ES-I3 (cell line): Measurements from ENCODE around the gene KIAA0930.
A peak's percentile ranks its signal among the peaks of the same experiment; 100 is the strongest.
"Not testable (repeated sequence)": the region's sequence is repeated elsewhere in the genome, so short reads cannot be mapped to it uniquely, and the experiment has no call there.

Experiments used
- H3K36me3 ChIP-seq: 2 replicates; pipeline ENCODE4 v1.6.1; 2013; ENCODE audit warnings: mild to moderate bottlenecking, low read length, control low read depth, moderate library complexity; ENCODE audit not compliant: insufficient read depth
- H3K4me1 ChIP-seq: 2 replicates; pipeline ENCODE4 v1.6.1; 2013; ENCODE audit warnings: mild to moderate bottlenecking, control low read depth, low read length; ENCODE audit not compliant: insufficient read depth
- H3K9ac ChIP-seq: 2 replicates; pipeline ENCODE4 v1.6.1; 2013; ENCODE audit warnings: low read depth, mild to moderate bottlenecking, low read length, moderate library complexity
- H3K9me3 ChIP-seq: 2 replicates; pipeline ENCODE4 v1.6.1; 2013; ENCODE audit warnings: mild to moderate bottlenecking, low read length, moderate library complexity; ENCODE audit not compliant: control insufficient read depth, insufficient read depth

The KIAA0930 gene

DNA sequence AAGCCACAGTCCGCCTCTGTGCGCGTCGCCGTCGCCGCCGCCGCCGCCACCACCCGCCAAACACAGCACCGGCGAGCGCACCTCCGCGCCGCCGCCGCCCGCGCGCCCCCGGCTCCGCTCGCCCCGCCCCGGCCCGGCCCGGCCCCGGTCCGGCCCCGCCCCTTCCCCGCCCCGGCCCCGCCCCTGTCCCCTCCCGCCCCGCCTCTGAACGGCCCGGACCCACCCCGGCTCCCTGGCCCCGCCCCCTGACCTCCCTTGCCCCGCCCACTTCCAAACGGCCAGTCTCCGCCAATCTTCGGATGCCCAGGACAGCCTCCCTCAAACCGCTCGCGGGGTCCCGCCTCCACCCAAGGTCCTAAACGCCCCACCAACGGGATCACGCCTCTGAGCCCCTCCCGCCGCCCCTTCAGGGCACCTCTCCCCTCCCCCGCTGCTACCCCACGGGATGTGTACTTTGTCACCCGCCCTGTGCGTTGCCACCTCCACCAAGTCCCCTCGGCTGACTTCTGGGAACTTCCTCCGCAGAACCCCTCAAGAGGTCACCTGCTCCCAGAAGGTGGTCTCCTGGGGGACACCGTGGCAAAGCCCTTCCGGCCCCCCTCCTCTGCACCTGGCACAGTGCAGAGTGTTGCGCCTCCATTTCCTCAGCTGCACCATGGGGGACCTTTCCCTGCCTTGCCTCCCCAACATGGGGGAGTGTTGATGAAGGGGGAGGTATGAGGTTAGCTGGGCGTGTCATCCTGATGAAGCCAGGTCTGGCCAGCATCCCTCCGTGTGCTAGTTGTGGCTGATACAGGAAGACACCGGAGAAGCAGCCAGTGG, at the start of gene KIAA0930:
Gene KIAA0930 (minus strand): TSS at position 85 of the 822 bp plus-strand sequence. CDS start 191 bp downstream, outside the sequence.
- H3K36me3 ChIP-seq = 0 out of 2 replicates have a peak, but pooled peaks cover 4% of the 10 kb centered on the region
- H3K9me3 ChIP-seq = no peaks in the 10 kb centered on the region
- H3K4me1 ChIP-seq = peaks cover 15% of the 10 kb centered on the region
- H3K9ac ChIP-seq = peak within 1 kb of the TSS; percentile 91

DNA sequence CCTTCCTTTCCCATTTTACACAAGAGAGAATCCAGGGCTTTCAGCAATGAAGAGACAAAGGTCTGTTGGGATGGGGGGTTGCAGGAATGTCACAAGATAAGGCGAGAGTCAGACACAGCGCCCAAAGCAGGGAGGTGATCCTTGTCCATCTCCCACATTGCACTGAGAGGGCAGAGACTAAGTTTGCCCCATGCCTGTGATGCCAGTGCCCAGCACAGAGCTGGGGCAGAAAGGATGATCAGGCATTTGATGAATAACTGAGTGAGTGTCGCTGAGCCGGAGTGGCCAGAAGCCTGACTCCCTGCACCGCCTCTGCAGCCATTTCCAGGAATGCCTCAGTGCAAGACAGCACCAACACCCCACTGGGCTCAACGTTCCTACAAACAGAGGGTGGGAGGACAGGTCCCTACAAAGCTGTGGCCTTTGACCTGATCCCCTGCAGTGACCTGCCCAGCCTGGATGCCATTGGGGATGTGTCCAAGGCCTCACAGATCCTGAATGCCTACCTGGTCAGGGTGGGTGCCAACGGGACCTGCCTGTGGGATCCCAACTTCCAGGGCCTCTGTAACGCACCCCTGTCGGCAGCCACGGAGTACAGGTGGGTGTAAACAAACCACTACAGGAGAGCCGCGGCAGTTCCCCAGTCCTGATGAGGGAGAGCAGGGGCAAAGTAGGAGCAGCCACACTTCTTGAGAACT, 46.3 kb upstream of the KIAA0930 start:
- Histone ChIP-seq H3K9ac (no peak overlapping the region), H3K4me1 (peaks cover 12% of the 10 kb centered on the region), H3K9me3 (no peaks in the 10 kb centered on the region)

DNA sequence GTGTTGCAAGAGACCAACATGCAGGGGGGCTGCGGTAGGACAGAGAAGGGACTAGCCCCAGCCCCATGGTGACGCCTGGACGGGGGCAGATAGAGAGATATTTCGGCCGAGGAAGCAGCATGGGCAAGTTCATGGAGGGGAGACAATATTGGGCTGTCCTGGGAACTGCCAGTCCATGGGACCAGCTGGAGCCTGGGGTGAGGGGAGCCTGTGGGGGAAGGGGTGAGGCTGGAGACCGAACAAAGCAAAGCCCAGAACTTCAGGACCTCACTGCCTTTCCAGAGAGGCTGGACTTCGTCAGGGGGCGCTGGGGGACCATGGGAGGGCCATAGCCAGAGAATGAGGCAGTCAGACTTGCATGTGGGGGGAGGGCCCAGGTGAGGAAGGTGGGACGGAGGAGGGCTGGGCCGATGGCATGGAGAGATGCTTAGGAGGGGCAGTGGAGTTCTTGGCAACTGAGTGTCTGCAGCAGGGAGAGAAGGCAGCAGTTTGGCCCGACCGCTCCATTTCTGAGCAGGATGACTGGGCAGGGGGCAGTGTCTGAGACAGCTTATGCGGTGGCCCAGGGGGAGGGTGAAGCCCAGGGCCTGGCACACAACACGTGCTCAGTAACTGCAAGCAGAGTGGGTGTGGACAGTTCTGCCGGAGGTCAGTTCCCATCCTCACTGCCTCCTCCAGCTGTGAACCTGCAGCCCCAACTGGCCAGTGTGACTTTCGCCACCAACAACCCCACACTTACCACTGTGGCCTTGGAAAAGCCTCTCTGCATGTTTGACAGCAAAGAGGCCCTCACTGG, 44.8 kb upstream of the KIAA0930 start:
- H3K36me3 ChIP-seq = no peaks in the 10 kb centered on the region
- H3K9ac ChIP-seq = peak overlapping the region; percentile 67
- H3K4me1 ChIP-seq = peaks cover 5% of the 10 kb centered on the region
- no peaks in the 10 kb centered on the region for H3K9me3 ChIP-seq

More for the DNA sequence above, 46.3 kb upstream of the KIAA0930 start:
- H3K36me3 ChIP-seq = no peaks in the 10 kb centered on the region

DNA sequence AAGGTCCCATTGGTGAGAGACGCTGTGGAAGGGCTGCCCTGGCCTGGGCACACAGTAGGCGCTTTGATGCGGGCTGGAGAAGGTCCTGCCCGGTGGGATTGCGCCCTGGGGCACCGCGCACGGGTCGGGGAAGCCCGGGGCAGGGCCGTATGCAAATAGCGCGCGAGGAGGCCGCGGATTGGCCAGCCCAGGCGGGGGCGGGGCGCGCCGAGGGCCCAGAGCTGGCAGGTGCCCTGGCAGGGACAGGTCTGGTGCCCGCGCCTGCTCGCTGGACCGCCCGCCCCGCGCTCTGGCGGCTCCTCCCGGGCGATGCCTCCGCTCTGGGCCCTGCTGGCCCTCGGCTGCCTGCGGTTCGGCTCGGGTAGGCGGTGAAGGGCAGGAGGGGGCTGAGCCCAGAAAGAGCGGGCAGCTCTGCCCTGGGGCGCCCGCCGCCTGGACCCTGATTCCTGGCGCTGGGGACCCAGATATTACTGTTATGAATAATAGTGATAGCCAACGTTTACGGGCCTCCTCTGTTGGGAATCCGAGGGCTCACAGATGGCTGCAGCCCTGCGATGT, 44.1 kb upstream of the KIAA0930 start, which contains the start of gene UPK3A:
Gene UPK3A (plus strand): TSS at position 245 of the 558 bp plus-strand sequence. CDS start 65 bp downstream, at position 310.
- Histone ChIP-seq H3K4me1 (peaks cover 3% of the 10 kb centered on the region), H3K9ac (peak within 1 kb of the TSS; percentile 67), H3K9me3 (no peaks in the 10 kb centered on the region), H3K36me3 (no peaks in the 10 kb centered on the region)

DNA sequence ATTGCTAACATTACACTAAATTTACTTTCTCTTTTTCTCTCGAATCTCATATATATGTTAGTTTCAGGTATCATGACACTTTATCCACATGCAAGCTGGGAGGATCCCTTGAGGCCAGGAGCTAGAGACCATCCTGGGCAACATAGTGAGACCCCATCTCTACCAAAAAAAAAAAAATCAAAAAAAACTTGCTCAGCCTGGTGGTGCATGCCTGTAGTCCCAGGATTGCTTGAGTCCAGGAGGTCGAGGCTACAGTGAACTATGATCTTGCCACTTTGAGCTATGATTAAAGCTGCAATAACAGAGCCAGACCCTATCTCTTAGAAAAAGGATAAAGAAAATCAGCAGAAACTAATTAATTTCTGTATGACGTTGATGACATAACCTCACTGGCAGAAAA, 40.3 kb upstream of the KIAA0930 start:
- H3K9ac ChIP-seq = no peak overlapping the region
- peaks cover 3% of the 10 kb centered on the region; the same call in 1 of the 2 replicates for H3K4me1 ChIP-seq
- no peaks in the 10 kb centered on the region for H3K9me3 ChIP-seq
- no peaks in the 10 kb centered on the region for H3K36me3 ChIP-seq

DNA sequence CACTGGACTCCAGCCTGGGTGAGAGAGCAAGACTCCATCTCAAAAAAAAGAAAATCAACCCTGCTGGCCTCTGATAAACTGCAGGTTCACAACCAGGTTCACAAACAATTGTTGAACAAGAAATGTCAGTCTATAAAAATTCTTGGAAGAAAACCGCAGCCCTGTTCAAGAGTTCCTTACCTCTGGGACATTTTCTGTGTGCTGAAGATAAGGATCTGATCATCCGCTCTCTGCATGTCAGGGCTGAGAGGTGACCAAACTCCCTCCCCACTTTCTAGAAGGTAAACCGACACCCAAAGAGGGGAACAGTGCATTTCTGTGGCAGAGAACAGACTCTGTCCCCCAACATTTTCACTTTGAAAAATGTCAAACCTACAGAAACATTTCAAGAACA, 39.9 kb upstream of the KIAA0930 start:
- H3K9ac ChIP-seq = no peak overlapping the region

DNA sequence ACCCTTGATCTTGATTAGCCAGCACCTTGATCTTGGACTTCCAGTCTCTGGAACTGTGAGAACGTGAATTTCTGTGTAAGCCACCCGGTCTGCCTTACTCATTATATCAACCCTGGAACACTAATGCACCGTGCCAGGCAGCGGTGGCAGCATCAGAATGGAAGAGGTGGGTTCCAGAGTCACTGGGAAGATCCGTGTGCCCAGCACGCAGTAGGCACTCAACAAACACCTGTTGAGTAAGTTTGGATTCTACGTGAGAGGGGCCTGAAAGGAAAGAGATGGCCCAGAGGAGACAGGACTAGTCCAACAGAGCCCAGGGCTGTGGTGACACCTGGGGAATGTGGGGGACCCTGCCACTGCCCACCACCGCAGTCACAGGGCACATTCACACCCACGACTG, 37.4 kb upstream of the KIAA0930 start:
- Histone ChIP-seq H3K9me3 (no peaks in the 10 kb centered on the region), H3K36me3 (no peaks in the 10 kb centered on the region), H3K9ac (no peak overlapping the region), H3K4me1 (peaks cover 3% of the 10 kb centered on the region; the same call in 1 of the 2 replicates)

More for the DNA sequence above, 39.9 kb upstream of the KIAA0930 start:
- Histone ChIP-seq H3K9me3 (no peaks in the 10 kb centered on the region), H3K36me3 (no peaks in the 10 kb centered on the region), H3K4me1 (peaks cover 3% of the 10 kb centered on the region; the same call in 1 of the 2 replicates)

DNA sequence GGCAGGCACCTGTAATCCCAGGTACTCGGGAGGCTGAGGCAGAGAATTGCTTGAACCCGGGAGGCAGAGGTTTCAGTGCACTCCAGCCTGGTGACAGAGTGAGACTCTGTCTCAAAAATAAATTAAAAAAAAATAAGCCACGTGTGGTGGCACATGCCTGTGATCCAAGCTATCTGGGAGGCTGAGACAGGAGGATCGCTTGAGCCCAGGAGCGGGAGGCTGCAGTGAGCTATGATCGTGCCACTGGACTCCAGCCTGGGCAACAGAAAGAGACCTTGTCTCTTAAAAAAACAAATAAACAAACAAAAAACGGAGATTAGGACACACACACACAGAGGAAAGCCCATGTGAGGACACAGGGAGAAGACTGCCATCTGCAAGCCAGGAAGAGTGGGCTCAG, 37.0 kb upstream of the KIAA0930 start:
- not testable (repeated sequence) for H3K36me3 ChIP-seq, H3K4me1 ChIP-seq, H3K9ac ChIP-seq

DNA sequence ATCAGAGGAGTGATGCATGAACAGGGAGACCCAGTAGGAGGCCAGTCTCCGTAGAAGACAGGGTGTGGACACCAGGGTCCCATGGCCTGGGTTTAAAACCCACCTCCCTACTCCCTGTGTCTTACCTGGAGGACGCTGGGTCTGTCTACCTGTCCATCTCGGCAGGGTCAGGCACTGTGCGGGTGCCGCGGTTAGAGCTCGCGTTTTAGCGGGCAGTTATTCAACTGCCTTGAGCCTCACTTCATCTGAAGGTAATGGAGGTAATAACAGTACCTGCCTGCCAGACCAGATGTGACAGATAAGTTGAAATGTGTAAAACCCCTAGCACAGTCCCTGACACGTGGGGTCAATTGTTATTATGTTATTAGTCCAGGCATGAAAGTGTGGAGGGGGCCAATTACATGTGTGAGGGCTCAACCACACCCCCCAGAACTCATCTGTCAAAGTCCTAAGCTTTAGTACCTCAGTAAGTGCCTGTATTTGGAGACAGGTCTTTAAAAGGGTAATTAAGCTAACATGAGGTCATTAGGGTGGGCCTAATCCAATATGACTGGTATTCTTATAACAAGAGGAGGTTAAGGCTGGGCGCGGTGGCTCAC, 35.9 kb upstream of the KIAA0930 start:
- peaks cover 9% of the 10 kb centered on the region; the same call in 1 of the 2 replicates for H3K4me1 ChIP-seq
- no peak overlapping the region for H3K9ac ChIP-seq
- no peaks in the 10 kb centered on the region for H3K36me3 ChIP-seq
- H3K9me3 ChIP-seq = no peaks in the 10 kb centered on the region

More for the DNA sequence above, 37.0 kb upstream of the KIAA0930 start:
- H3K9me3 ChIP-seq = not testable (repeated sequence)

DNA sequence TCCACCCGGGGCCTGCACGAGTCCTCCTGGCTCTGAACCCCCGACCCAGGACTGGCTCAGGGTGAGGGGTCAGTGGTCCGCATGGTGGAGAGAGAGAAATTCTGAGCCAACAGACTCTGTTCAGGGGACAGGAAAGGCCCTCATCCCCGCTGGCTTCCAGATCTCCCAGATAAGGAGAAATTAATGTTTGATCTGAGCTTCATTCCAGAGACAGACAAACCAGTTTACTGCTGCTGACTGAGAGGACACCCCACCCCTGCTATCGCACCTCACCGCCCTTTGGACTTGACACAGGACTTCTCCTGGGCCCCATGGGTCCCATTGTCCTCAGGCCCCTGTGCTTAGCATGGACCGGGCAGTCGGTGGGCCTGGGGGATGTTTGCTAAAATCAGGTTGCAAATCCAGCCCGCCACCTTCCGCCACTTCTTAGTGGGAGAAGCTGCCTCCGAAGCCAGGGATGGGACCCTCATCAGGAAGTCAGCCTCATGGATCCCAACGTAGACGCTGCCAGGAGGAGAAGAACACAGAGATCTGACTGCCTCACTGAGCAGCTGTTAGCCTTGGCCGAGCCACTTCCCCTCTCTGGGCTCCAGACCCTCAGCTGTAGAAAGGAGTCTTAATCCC, 32.9 kb upstream of the KIAA0930 start:
- no peaks in the 10 kb centered on the region for H3K36me3 ChIP-seq
- no peaks in the 10 kb centered on the region for H3K9me3 ChIP-seq
- H3K9ac ChIP-seq = no peak overlapping the region
- peaks cover 12% of the 10 kb centered on the region for H3K4me1 ChIP-seq

DNA sequence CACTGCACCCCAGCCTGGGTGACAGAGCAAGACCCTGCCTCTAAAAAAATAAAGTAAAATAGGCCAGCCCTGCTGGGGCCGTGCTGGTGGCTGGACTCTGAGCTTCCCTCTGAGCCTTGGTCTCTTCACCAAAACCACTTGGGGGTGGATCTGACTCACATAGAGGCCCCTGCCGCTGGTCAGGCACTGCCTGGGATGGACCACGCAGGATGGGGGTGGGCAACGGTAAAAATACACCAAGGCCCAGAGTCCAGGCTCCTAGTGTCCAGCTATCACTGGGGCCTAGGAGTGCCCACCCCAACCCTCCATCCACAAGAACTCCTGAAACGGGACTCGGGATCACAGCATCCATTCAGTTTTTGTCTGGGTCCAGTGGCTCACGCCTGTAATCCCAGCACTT, 31.8 kb upstream of the KIAA0930 start:
- Histone ChIP-seq H3K9me3 (no peaks in the 10 kb centered on the region), H3K36me3 (no peaks in the 10 kb centered on the region), H3K4me1 (peaks cover 12% of the 10 kb centered on the region), H3K9ac (no peak overlapping the region)

DNA sequence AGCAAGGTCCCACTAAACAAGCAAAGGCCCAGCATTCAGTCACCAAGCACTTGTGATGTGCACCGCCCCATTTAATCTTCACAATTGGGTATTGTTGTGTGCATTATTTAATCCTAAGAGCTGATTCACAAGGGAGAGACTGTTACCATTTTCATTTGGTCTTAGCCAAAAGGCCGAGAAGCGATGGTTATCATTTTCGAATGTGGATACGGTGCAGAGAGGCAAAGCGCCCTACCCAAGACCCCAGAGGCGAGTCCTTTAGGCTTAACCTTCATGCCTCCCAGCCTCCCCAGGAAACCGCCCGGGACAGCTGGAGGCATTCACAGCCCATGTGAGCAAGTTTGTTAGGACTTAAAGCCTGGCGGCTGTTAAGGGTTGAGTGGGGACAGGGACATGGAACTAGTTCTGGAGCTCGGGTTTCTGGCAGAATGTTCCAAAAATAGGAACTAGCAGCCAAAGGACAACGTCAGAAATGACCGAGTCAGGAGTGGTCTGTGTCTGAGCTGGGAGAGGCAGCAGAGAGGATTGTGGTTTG, 31.0 kb upstream of the KIAA0930 start:
- Histone ChIP-seq H3K36me3 (no peaks in the 10 kb centered on the region), H3K4me1 (peaks cover 12% of the 10 kb centered on the region), H3K9me3 (no peaks in the 10 kb centered on the region), H3K9ac (no peak overlapping the region)
